ENCODE measurements around the gene CMPK1.
"Not testable (repeated sequence)": the region's sequence is repeated elsewhere in the genome, so short reads cannot be mapped to it uniquely, and the experiment has no call there.

The CMPK1 gene

DNA sequence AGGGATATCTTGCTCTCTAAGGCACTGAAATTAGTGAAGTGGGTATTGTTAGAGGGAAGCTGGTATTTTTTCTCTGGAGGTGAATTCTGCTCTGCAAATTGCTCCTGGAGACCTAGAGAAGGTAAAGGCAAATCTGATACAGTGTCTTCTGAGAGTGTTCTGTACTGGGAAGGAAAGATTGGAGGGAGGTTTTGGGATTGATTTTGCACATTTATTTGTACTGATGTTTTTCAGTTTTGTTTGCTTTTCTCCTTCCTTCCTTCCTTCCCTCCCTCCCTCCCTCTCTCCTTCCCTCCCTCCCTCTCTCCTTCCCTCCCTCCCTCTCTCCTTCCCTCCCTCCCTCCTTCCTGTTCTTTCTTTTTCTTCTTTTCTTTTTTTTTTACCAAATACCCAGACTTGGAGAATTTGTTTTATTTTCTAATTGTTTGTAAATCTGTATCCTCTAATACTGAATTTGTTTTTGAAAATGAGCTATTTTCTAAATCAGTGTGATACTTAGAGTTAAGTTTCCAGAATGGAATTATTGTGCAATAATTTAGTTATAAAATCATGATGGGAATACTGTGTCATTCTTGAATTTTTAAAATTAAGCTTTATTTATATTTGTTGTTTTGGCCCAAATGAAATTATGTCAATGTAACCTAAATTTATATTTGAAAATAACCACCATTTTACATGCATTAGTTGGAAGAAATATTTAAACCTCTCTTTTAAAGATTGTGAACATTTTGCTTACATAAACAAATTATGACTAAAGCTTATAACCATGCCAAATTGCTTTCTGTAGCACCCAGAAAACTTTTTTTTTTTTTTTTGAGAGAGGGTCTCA lies 4.9 kb downstream of the CMPK1 start:
- no peak for DNase-seq (ENCODE audit: low spot score)

DNA sequence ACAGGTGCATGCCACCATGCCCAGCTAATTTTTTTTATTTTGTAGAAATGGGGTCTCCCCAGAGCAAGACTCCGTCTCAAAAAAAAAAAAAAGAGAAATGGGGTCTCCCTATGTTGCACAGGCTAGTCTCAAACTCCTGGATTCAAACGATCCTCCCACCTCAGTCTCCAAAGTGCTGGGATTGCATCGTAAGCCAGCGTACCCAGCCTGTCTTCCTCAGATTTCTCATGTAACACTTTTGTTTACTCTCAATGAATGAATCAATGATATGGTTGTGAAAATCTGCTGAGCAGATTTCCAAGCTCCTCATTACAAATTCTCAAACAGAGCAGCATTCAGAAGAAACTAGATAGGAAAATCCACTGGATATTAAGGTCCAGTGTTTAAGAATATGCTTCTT lies 6.6 kb downstream of the CMPK1 start:
- DNase-seq (ENCODE audit: low spot score): no peak

DNA sequence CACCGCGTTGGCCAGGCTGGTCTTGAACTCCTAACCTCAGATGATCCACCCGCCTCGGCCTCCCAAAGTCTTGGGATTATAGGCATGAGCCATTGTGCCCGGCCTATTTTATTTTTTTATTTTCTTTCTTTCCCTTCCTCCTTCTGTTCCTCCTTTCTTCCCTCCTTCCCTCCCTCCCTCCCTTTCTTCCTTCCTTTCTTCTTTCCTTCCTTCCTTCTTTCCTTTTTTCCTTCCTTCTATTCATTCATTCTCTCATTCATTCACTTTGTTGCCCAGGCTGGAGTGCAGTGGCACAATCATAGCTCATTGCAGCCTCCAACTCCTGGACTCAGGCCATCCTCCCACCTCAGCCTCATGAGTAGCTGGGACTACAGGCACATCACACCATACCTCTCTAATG lies 13.4 kb downstream of the CMPK1 start:
- not testable (repeated sequence) for DNase-seq (ENCODE audit: low spot score)

DNA sequence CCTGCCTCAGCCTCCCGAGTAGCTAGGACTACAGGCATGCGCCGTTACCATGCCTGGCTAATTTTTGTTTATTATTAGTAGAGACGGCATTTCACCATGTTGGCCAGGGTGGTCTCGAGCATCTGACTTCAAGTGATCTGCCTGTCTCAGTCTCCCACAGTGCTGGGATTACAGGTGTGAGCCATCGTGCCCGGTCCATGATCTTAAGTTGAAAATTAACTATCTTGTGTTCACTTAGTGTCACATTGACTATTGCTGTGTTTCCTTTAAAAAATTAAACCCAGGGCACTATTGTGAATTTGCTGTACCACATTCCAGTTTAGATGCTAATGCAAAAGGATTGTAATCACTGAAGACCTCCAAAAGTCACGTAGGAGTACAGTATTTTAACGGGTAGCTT lies 14.1 kb downstream of the CMPK1 start:
- peak; percentile 26 for DNase-seq (ENCODE audit: low spot score)

DNA sequence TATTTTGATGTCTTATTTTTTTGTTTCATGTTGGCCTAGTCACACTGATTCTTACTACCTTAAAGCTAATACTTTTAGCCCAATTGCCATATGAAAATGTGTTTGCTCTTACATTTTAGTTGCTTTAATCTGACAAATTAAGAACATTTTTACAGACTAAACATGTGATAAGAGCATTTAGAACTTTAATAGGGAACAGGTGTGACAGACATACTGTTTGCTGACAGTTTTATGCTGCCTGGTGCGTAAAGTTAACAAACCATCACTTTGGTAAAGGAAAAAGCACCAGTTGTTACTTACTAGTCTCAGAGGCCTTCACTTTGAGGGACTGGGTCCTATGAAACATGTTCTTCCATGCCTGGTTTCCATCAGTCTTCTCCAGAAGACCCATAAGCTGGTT lies 14.7 kb downstream of the CMPK1 start:
- no peak for DNase-seq (ENCODE audit: low spot score)

DNA sequence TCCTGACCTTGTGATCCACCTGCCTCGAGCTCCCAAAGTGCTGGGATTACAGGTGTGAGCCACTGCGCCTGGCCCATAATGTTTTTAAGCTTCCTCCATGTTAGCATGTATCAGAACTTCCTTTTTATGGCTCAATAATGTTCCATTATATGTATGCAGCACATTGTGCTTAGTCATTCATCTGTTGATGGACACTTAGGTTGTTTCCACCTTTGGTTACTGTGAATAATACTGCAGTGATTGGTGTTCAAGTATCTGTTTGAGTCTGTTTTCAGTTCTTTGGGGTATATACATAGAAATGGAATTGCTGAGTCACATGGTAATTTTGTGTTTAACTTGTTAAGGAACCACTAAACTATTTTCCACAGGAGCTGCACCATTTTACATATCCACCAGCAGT lies 17.7 kb downstream of the CMPK1 start:
- peak; percentile 57 for DNase-seq (ENCODE audit: low spot score)

DNA sequence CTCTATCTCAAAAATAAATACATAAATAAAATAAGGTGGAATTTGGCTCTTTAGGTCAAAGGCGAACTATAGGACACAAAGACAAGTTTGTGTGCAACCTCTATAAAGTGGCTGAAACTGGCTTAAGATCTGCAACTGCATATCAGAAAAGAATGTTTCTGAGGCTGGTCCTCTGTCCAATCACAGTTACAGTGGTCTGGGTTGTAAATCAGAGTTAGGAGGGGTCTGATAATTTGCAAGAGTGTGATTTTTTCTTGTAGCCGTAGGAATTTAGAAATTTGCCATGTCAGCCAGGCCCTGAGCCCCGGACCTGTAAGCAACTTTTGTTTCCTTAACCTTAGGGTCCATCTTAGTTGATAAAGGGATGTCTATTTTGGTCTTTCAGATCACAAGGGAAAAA lies 27.8 kb downstream of the CMPK1 start:
- DNase-seq (ENCODE audit: low spot score): no peak

DNA sequence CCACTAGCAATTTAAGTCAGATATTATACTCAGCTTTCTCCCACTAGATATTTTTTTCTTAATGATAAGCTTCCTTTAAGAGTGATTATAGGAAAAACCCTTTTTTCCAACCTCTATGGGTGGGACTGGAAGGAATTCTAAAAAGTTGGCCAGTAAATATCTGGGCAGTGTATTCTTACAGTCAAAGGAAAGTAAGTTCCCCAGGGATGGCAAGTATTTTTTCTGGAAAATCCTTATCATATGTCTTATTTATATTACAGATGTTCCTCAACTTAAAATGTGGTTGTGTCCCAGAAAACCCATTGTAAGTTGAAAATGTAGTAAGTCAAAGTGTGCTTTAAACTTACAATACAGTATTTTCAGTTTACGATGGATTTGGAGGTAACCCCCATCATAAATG lies 29.2 kb downstream of the CMPK1 start:
- DNase-seq (ENCODE audit: low spot score): no peak

DNA sequence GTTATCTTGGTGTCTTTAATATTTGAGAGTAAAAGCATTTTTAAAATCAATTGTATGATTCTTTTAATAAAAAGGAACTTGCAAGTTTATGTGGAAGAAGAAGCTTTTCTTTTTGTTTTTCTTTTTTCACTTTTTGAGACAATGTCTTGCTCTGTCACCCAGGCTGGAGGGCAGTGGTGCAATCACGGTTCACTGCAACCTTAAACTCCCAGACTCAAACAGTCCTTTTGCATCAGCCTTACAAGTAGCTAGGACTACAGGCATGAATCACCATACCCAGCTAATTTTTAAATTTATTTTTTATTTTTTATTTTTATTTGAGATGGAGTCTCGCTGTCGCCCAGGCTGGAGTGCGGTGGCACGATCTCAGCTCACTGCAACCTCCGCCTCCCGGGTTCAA lies 34.1 kb downstream of the CMPK1 start:
- DNase-seq (ENCODE audit: low spot score): no peak

DNA sequence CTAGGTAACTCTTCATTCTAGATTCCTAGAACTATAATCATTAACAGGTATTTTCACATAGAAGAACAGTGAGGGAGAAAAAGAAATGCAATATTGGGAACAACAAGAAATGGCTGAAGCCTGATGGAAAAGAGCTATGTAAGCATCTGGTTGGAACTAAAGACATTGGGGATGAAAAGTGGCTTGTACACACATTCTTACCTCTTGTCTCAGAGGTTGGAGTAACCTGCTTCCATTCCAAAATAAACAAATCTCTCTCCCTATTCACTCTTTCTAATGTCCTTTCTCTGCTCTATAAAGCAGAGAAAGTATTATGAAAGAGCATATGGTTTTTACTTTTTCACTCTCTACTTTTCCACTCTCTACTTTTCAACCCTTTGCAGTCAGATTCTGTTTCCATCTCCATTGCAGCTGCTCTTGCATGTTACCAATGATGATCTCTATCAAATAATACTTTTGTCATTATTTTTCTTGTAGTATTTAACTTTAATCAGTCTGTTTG lies 37.5 kb downstream of the CMPK1 start:
- no peak for DNase-seq (ENCODE audit: low spot score)

DNA sequence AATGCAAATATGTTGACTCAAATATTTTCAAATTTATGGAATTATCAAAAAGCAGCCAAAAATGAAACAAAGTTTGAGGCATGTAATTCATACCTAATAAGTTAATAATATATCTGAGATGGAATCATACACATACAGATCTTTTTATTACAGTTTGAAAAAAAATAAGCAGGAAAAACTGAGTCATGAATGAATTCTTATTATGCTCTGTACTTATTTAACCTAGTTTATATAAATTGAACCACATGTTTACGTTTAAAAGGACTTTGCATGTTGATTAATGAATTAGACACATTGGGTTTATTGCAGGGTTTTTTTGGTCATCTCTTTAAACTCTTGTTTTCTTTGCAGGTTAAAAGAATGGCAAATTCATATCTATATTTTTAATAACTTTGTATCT lies 40.9 kb downstream of the CMPK1 start:
- DNase-seq (ENCODE audit: low spot score): no peak

DNA sequence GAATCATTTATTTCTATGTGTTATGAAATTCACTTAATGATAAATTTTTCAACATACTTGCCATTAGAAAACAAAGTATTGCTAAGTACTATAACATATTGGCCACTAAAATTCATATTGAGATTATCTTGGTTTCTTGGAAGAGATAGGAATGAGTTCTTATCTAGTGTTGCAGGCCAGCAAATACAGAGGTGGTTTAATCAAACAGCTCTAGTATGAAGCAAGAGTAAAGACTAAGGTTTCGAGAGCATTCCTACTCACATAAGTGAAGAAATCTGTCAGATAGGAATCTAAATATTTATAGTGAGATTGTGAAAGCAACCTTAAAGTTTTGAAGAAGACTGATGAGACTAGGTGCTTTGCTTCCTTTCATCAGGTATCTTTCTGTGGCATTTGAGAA lies 44.6 kb downstream of the CMPK1 start:
- DNase-seq (ENCODE audit: low spot score): no peak

DNA sequence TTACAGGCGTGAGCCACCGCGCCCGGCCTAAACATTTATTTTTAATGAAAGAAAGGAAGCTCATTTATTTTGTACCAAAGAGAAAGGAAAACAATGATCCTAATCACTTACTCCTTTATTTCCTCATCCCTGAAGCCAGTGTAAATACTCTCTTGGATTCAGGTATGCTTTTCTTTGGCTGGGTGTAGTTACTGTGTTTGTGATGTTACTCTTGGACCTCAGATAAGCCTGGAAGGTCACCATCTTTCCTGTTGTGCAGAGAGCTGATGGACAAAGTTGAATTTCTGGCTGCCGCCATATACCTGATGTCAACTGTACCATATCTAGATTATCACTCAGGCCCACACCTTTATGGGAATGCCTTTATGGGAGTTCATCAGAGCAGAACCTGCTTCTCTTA lies 47.1 kb downstream of the CMPK1 start:
- DNase-seq (ENCODE audit: low spot score): no peak

DNA sequence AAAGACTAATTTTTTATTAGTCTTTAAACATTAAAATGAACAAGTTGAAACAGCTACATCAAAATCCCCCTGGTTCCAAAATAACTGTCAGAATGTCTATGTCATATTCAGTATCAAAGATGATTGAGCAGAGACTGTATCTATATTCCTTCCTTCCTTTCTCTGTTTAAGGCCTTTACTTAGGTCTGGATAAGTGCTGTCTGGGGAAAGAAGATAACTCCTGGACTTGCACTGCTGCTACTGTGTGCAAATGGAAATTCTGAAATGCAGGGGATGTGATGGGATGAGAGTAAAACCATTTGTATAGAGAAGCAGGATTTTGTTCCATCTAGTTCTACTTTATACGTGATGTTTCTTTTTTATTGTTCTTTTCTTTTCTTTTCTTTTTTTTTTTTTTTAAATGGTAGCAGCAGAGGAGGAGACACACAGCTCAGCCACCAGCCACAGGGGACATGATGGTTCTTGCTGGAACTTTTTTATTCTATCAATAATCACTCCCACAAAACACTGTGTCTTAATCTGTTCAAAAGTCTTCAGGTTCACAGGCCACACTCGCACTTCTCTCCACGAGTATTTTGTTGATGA lies 48.9 kb downstream of the CMPK1 start:
- no peak for DNase-seq (ENCODE audit: low spot score)

DNA sequence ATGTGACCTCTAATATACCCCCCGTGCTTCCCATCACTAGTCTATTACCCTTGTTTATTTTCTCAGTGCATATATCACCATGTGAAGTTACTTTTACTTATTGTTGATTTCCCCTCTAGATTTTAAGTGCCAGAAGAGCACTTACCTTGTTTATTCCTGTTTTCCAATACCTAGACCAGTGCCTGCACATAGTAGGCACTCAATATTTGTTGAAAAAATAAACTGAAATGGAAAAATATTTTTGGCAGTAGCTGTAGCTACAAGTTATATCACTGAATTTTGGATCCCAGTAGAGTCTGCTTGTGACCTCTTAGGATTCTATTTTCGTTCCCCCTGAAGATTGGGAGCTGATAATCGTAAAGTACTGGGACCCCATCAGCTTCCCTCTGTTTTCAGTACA lies 50.5 kb downstream of the CMPK1 start:
- no peak for DNase-seq (ENCODE audit: low spot score)

DNA sequence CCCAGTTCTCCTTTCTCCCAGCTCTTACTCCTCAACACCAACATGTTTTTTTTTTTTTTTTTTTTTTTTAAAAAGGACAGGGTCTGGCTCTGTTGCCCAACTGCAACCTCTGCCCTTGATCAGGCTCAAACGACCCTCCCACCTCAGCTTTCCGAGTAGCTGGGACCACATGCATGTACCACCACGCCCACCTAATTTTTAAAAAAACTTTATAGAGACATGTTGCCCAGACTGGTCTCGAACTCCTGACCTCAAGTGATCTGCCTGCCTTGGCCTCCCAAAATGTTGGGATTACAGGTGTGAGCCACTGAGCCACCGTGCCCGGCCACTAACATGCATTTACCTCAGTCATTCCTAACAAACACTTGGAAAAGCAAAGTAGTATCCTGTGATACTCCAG lies 51.4 kb downstream of the CMPK1 start:
- no peak for DNase-seq (ENCODE audit: low spot score)

DNA sequence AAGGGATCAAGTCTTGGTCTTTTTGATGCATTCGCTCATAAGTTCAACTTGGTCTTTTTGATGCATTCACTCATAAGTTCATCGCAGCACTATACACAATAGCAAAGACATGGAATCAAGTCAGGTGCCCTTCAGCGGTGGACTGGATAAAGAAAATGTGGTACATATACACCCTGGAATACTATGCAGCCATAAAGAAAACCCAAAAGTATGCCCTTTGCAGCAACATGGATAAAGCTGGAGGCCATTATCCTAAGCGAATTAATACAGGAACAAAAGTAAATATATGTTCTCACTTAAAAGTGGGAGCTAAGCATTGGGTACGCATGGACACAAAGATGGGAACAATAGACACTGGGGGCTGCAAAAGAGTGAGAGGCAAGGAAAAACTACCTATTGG lies 52.7 kb downstream of the CMPK1 start:
- no peak for DNase-seq (ENCODE audit: low spot score)

DNA sequence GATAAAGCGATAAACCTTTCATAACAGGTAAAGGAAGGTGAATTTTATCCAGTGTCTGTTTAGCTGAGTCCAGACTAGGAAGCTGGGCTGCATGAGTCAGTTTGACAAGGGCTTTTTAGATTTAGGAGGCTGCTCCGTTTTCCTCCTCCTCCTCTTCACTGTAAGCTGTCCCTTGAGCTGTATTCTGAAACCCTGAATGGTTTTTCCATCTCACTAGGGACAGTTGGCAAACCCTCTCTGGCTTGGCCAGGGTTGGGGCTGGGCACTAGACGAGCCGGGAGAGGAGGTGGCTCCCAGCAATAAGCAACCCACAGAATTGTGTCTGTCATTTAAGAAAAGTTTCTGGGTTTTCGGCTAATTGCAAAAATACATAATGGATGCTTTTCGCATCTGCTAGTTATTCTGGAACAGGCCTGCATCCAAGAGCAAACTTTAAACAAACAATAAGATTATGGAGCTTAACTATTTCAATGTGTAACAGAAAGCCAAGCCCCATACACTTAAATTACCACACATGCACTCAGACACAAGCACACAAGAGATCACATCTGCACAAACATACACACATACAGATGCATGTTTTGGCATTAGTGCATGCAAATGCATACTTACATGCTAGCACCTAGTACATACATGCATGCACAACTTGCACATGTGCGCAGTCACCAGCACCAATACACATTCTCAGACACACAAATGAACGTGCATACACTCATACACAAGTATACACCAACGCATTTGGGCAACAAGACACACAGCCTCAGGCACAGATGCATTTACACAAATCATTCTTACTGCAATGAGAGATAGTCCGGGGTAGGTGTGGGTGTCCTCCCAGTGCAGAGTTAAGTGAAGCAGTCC lies 54.7 kb downstream of the CMPK1 start:
- no peak for DNase-seq (ENCODE audit: low spot score)

DNA sequence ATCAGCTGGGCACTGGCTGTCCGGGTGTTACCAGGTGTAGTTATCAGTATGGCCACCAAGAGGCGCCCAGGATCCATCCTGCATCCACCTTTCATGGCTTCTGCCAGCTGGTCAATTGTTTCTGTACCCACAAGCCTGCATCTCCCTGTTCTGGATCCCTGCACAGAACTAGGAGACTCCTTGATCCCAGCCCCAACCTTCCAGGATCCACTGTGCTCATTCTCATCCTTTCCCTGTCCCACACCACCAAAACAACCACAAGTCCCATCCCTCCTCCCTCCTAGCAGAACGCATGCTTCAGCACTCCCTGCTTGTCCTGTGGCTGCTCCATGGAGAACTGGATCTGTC lies 55.3 kb downstream of the CMPK1 start:
- DNase-seq (ENCODE audit: low spot score): peak; percentile 74

DNA sequence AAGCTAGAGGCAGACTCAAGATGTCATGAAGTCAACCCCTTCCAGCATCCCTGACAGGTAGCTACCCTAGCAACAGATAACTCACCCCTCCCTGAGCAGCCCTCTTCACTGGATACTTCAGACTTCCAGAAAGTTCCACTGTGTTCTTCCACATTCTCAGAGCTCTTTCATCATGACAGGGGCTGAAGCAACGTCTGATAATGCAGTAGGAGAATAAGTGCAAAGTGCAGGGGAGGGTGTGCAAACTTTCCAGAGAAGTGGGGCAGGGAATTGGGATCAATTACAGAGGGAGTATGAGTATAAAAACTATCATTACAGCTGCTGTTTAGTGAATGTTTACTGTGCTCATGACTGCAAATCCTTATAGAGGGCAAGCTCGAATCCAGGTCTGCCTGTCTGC lies 56.1 kb downstream of the CMPK1 start:
- DNase-seq (ENCODE audit: low spot score): no peak

DNA sequence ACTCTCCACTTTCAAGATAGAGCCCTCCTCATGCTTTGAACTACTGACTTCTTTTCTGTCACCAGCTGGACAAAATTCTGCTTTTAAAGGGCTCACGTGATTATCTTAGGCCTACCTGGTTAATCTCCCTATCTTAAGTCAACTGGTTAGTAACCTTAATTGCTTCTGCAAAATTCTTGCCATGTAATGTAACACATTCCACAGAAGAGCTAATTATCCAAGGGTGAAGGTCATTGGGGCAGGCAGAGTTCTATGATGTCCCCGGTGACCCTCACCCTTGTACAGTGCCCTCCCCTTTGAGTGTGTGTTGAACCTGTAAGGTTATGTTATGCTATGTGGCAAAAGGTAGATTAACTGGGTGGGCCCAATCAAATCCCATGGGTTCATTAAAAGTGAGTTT lies 57.3 kb downstream of the CMPK1 start:
- DNase-seq (ENCODE audit: low spot score): no peak

DNA sequence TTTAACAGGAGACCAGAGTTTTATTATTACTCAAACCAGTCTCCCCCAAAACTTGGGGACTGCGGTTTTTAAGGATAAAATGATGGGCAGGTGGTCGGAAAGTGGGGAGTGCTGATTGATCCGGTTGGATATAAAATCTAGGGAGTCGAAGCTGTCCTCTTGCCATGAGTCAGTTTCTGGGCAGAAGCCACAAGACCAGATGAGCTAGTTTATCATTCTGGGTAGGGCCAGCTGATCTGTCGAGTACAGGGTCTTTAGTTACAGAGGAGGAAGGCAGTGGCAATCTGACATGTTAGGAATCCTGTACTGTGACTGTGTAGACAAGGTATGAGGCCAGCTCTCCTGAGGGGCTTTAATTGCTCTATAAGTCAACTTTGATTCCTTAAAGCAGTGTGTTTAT lies 59.6 kb downstream of the CMPK1 start:
- DNase-seq (ENCODE audit: low spot score): no peak

DNA sequence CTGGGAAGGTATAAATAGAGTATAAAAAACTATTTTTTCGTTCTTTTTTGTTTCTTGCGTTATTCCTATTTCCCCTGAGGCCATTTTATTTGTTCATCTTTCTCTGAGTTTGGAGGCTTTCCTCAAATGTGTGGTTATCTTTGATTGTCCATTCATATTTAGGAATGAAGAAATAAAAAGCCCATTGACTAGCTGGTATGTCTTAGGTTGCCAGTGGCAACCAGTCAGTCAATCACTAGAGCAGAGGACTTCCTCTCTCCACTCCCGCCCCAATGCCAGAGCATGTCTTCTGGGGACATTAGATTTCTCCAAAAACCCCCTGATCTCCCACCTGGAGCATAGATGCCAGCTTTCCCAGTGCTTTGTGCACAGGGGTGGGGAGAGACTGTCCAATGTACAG lies 61.8 kb downstream of the CMPK1 start:
- DNase-seq (ENCODE audit: low spot score): no peak
